Chondrocyte (in vitro differentiated cells): ENCODE data around the gene CDK7. TPM values are rescaled to one million over a fixed set of nuclear protein-coding genes. Genes with fewer than 3 reads are reported as not detected.

Source experiments
- DNase-seq: peaks from one replicate; pipeline ENCODE4 v3.0.0; 2021; ENCODE audit warnings: mixed read lengths, low spot score
- H3K27ac Mint-ChIP-seq: one replicate; pipeline ENCODE4 v1.8.0; 2021; ENCODE audit warnings: mild to moderate bottlenecking, moderate library complexity, mixed read lengths; ENCODE audit not compliant: unreplicated experiment
- H3K27me3 Mint-ChIP-seq: 2 replicates; pipeline ENCODE4 v1.8.0; 2021; ENCODE audit warnings: low read depth, mixed read lengths
- H3K36me3 Mint-ChIP-seq: 2 replicates; pipeline ENCODE4 v1.8.0; 2021; ENCODE audit warnings: low read depth, mixed read lengths
- H3K4me1 Mint-ChIP-seq: 2 replicates; pipeline ENCODE4 v1.8.0; 2021; ENCODE audit warnings: low read depth, mild to moderate bottlenecking, mixed read lengths
- H3K4me3 Mint-ChIP-seq: one replicate; pipeline ENCODE4 v1.8.0; 2021; ENCODE audit warnings: mild to moderate bottlenecking, moderate library complexity, mixed read lengths; ENCODE audit not compliant: unreplicated experiment
- H3K9me3 Mint-ChIP-seq: 2 replicates; pipeline ENCODE4 v1.8.0; 2021; ENCODE audit warnings: low read depth, mixed read lengths
- CTCF ChIP-seq: fragments of 200-600 bp; sonication (generic); IDR thresholded peaks from 2 replicates; pipeline ENCODE4 v1.5.0; 2021; ENCODE audit warnings: antibody characterized with exemption, mild to moderate bottlenecking, moderate library complexity
- total RNA-seq: library from RNA; stranded (reverse); gene quantifications from 3 replicates; pipeline ENCODE4 v1.2.1, GENCODE V29; 2021

The CDK7 gene
- total RNA-seq, 1 donor from 2014 or later: 42.9 TPM

- Mint-ChIP-seq H3K4me1 (peaks cover 27% of the 10 kb centered on the region), H3K36me3 (peaks cover 20% of the 10 kb centered on the region), H3K27me3 (no peaks in the 10 kb centered on the region), H3K9me3 (no peaks in the 10 kb centered on the region), H3K4me3 (no peak overlapping the region), H3K27ac (no peak overlapping the region)
- DNase-seq: no peak
- TF ChIP-seq CTCF: no peak
These were observed 46.4 kb downstream of the CDK7 start for GRCh38 chr5:69281114-69281513.

- Mint-ChIP-seq H3K27me3 (no peaks in the 10 kb centered on the region), H3K36me3 (peaks cover 17% of the 10 kb centered on the region), H3K27ac (peak overlapping the region; percentile 38), H3K9me3 (no peaks in the 10 kb centered on the region), H3K4me1 (peaks cover 13% of the 10 kb centered on the region), H3K4me3 (no peak overlapping the region)
- no peak for DNase-seq
- TF ChIP-seq CTCF: no peak
These were observed 49.5 kb downstream of the CDK7 start for GRCh38 chr5:69284203-69284602.

GRCh38 chr5:69285448-69286116, 50.9 kb downstream of the CDK7 start:
- Mint-ChIP-seq H3K27ac (no peak overlapping the region), H3K4me3 (no peak overlapping the region), H3K27me3 (no peaks in the 10 kb centered on the region), H3K4me1 (peaks cover 13% of the 10 kb centered on the region), H3K36me3 (peaks cover 11% of the 10 kb centered on the region), H3K9me3 (no peaks in the 10 kb centered on the region)
- TF ChIP-seq CTCF: no peak
- DNase-seq: no peak

DNA sequence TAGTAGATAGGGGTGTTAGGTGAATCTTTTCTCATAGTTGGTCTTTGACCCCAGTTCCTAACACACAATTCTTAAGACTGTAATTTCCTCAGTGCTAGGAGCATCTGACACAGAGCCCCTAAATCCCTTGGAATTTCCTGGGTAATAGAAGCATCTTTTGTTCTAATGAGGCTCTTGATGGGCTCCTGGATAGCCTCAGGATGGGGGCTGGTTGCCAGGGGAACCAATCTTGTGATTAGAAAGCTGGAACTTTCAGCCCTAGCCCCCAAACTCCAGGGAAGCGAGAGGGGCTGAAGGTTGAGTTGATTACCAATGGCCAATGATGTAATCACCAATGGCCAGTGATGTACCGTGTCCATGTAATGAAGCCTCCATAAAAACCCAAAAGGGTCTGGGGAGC, 53.4 kb downstream of the CDK7 start:
- TF ChIP-seq CTCF: no peak
- H3K4me3 Mint-ChIP-seq: no peak overlapping the region
- H3K36me3 Mint-ChIP-seq: peaks cover 5% of the 10 kb centered on the region
- no peaks in the 10 kb centered on the region for H3K27me3 Mint-ChIP-seq
- no peaks in the 10 kb centered on the region for H3K9me3 Mint-ChIP-seq
- peaks cover 13% of the 10 kb centered on the region for H3K4me1 Mint-ChIP-seq
- DNase-seq: no peak
- no peak overlapping the region for H3K27ac Mint-ChIP-seq

DNA sequence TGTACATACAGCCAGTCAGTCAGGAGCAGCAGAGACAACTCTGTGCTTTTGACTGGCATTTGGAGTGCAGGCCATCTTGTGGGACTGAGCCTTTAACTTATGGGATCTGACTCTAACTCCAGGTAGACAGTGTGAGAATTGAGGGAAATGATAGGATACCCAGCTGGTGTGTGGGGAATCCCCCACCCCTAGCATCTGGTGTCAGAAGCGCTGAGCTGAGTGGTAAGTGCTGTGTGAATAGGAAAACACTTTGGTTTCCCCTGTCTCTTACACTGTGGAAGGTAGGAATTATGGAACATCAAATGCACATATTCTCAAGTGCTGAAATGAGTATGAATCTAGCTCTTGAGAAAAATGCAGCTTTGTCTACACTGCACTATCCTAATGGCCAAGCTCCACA, 54.0 kb downstream of the CDK7 start:
- Mint-ChIP-seq H3K9me3 (no peaks in the 10 kb centered on the region), H3K36me3 (peaks cover 5% of the 10 kb centered on the region), H3K27ac (no peak overlapping the region), H3K27me3 (no peaks in the 10 kb centered on the region), H3K4me1 (peaks cover 13% of the 10 kb centered on the region), H3K4me3 (no peak overlapping the region)
- no peak for TF ChIP-seq CTCF
- DNase-seq: no peak
